ENCODE measurements around the gene ZFYVE9. TPM values are rescaled to one million over a fixed set of nuclear protein-coding genes. Genes with fewer than 3 reads are reported as not detected.

Gene ZFYVE9
- total RNA-seq, 2 experiments from 2014 or later: 5.4 to 6.1 TPM

GRCh38 chr1:52358851-52359497 lies 217.1 kb downstream of the ZFYVE9 start:
- Mint-ChIP-seq H3K27me3 (no peaks in the 10 kb centered on the region), H3K4me1 (ENCODE audit: low read depth) (peaks cover 12% of the 10 kb centered on the region), H3K27ac (peak overlapping the region; percentile 42), H3K4me3 (no peak overlapping the region), H3K9me3 (no peaks in the 10 kb centered on the region), H3K36me3 (ENCODE audit: low read depth) (peaks cover 92% of the 10 kb centered on the region)
- ChIA-PET CTCF (no interaction called here), POLR2A (no interaction called here)
- H3K27ac ChIP-seq (ENCODE audit: low read depth in 1 of 2, low read length in 2 of 2): no peak overlapping the region
- peaks cover 94% of the 10 kb centered on the region for H3K36me3 ChIP-seq (ENCODE audit: insufficient read depth, low read length)
- no peaks in the 10 kb centered on the region for H3K27me3 ChIP-seq (ENCODE audit: control insufficient read depth in 1 of 2, insufficient read depth in 2 of 2, low read length in 2 of 2)
- ATAC-seq (ENCODE audit: poor library complexity) (no peak), DNase-seq (no peak)
- intact Hi-C loops (cut with DNase I, micrococcal nuclease): no loop called here
- H3K4me1 ChIP-seq (ENCODE audit: insufficient read depth, low read length): peaks cover 14% of the 10 kb centered on the region
- no peak overlapping the region for H3K4me3 ChIP-seq (ENCODE audit: low read length)
- TF ChIP-seq, protein P1, sequence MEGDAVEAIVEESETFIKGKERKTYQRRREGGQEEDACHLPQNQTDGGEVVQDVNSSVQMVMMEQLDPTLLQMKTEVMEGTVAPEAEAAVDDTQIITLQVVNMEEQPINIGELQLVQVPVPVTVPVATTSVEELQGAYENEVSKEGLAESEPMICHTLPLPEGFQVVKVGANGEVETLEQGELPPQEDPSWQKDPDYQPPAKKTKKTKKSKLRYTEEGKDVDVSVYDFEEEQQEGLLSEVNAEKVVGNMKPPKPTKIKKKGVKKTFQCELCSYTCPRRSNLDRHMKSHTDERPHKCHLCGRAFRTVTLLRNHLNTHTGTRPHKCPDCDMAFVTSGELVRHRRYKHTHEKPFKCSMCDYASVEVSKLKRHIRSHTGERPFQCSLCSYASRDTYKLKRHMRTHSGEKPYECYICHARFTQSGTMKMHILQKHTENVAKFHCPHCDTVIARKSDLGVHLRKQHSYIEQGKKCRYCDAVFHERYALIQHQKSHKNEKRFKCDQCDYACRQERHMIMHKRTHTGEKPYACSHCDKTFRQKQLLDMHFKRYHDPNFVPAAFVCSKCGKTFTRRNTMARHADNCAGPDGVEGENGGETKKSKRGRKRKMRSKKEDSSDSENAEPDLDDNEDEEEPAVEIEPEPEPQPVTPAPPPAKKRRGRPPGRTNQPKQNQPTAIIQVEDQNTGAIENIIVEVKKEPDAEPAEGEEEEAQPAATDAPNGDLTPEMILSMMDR (IDR thresholded peaks at IDR 0.05): no peak
- H3K9me3 ChIP-seq (ENCODE audit: control insufficient read depth in 1 of 2, insufficient read depth in 1 of 2, low read length in 2 of 2): no peaks in the 10 kb centered on the region

GRCh38 chr1:52359676-52360594 lies 218.0 kb downstream of the ZFYVE9 start:
- no peak overlapping the region for H3K27ac Mint-ChIP-seq
- POLR2A ChIA-PET: no interaction called here
- Histone ChIP-seq H3K4me3 (ENCODE audit: low read length) (no peak overlapping the region), H3K4me1 (ENCODE audit: insufficient read depth, low read length) (peaks cover 24% of the 10 kb centered on the region), H3K27me3 (ENCODE audit: control insufficient read depth in 1 of 2, insufficient read depth in 2 of 2, low read length in 2 of 2) (no peaks in the 10 kb centered on the region), H3K36me3 (ENCODE audit: insufficient read depth, low read length) (peaks cover 87% of the 10 kb centered on the region), H3K27ac (ENCODE audit: low read depth in 1 of 2, low read length in 2 of 2) (no peak overlapping the region), H3K9me3 (ENCODE audit: control insufficient read depth in 1 of 2, insufficient read depth in 1 of 2, low read length in 2 of 2) (no peaks in the 10 kb centered on the region)
- TF ChIP-seq, protein P1 (IDR thresholded peaks at IDR 0.05): no peak
- H3K27me3 Mint-ChIP-seq: no peaks in the 10 kb centered on the region
- DNase-seq (no peak), ATAC-seq (ENCODE audit: poor library complexity) (no peak)
- CTCF ChIA-PET: no interaction called here
- peaks cover 89% of the 10 kb centered on the region for H3K36me3 Mint-ChIP-seq (ENCODE audit: low read depth)
- no peak overlapping the region for H3K4me3 Mint-ChIP-seq
- peaks cover 21% of the 10 kb centered on the region for H3K4me1 Mint-ChIP-seq (ENCODE audit: low read depth)
- intact Hi-C loops (cut with DNase I, micrococcal nuclease): loop anchor here in 1 of 2 experiments (10.0 kb wide), 3 partner anchors 215 to 1585 kb away; partner anchors contain the start of genes FAF1, IFT25, LRRC42 and ZFYVE9
- no peaks in the 10 kb centered on the region for H3K9me3 Mint-ChIP-seq

DNA sequence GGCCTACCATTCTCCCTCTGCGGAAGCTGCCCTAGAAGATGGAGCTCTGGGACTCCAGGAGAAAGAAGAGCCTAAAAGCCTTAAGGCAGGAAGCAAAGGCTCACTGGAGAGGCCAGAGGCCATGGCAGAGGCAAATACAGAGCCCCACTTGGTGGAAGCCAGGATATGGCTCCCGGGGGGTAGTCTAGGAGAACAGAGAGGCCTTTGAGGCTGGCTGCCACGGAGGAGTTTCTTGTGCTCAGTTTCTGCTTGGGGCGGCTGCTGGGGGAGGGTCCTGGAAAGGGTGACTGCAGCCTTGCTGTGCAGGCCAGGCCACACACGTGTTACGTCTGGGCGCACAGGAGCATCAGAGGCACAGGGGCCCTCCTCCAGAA lies 218.7 kb downstream of the ZFYVE9 start:
- peaks cover 30% of the 10 kb centered on the region for H3K4me1 ChIP-seq (ENCODE audit: insufficient read depth, low read length)
- no peak for DNase-seq
- no peaks in the 10 kb centered on the region for H3K9me3 ChIP-seq (ENCODE audit: control insufficient read depth in 1 of 2, insufficient read depth in 1 of 2, low read length in 2 of 2)
- peaks cover 81% of the 10 kb centered on the region for H3K36me3 ChIP-seq (ENCODE audit: insufficient read depth, low read length)
- ChIA-PET CTCF (no interaction called here), POLR2A (no interaction called here)
- no peak overlapping the region for H3K4me3 Mint-ChIP-seq
- no peak overlapping the region for H3K27ac Mint-ChIP-seq
- intact Hi-C loops (cut with DNase I, micrococcal nuclease): loop anchor here in 1 of 2 experiments (10.0 kb wide), 3 partner anchors 216 to 1584 kb away; partner anchors contain the start of genes FAF1, IFT25, LRRC42 and ZFYVE9
- H3K27me3 Mint-ChIP-seq: no peaks in the 10 kb centered on the region
- H3K27ac ChIP-seq (ENCODE audit: low read depth in 1 of 2, low read length in 2 of 2): no peak overlapping the region
- TF ChIP-seq, protein P1 (IDR thresholded peaks at IDR 0.05): no peak
- H3K4me3 ChIP-seq (ENCODE audit: low read length): no peak overlapping the region
- no peaks in the 10 kb centered on the region for H3K27me3 ChIP-seq (ENCODE audit: control insufficient read depth in 1 of 2, insufficient read depth in 2 of 2, low read length in 2 of 2)
- H3K4me1 Mint-ChIP-seq (ENCODE audit: low read depth): peaks cover 28% of the 10 kb centered on the region
- no peak for ATAC-seq (ENCODE audit: poor library complexity)
- no peaks in the 10 kb centered on the region for H3K9me3 Mint-ChIP-seq
- peaks cover 89% of the 10 kb centered on the region for H3K36me3 Mint-ChIP-seq (ENCODE audit: low read depth)
